ENCODE data around the gene UPF2.
"Not testable (repeated sequence)": the region's sequence is repeated elsewhere in the genome, so short reads cannot be mapped to it uniquely, and the experiment has no call there.

UPF2 gene

GRCh38 chr10:11901833-11902475 is 140.7 kb downstream of the UPF2 start:
- DNase-seq, result peak; percentile 24

- DNase-seq, result no peak
These were observed 141.2 kb downstream of the UPF2 start for GRCh38 chr10:11901454-11901832.

- DNase-seq, result no peak
These were observed 141.6 kb downstream of the UPF2 start for GRCh38 chr10:11901036-11901301.

GRCh38 chr10:11899067-11899876 is 143.3 kb downstream of the UPF2 start:
- no peak for DNase-seq

GRCh38 chr10:11898372-11899066 is 144.1 kb downstream of the UPF2 start:
- DNase-seq, result no peak

- DNase-seq, result no peak
These were observed 144.6 kb downstream of the UPF2 start for GRCh38 chr10:11898033-11898371.

- DNase-seq, result no peak
These were observed 145.9 kb downstream of the UPF2 start for GRCh38 chr10:11896549-11897200.

- DNase-seq, result no peak
These were observed 147.0 kb downstream of the UPF2 start for GRCh38 chr10:11895598-11895997.

- no peak for DNase-seq
These were observed 147.5 kb downstream of the UPF2 start for GRCh38 chr10:11895108-11895466.

- no peak for DNase-seq
These were observed 148.1 kb downstream of the UPF2 start for GRCh38 chr10:11894381-11895107.

GRCh38 chr10:11893749-11894278 is 148.8 kb downstream of the UPF2 start:
- DNase-seq, result no peak

GRCh38 chr10:11891776-11892486 is 150.7 kb downstream of the UPF2 start:
- no peak for DNase-seq

- not testable (repeated sequence) for DNase-seq
These were observed 153.3 kb downstream of the UPF2 start for GRCh38 chr10:11889263-11889662.

- no peak for DNase-seq
These were observed 155.0 kb downstream of the UPF2 start for GRCh38 chr10:11887381-11888227.

- no peak for DNase-seq
These were observed 155.8 kb downstream of the UPF2 start for GRCh38 chr10:11886851-11887250.

GRCh38 chr10:11886138-11886474 is 156.5 kb downstream of the UPF2 start:
- no peak for DNase-seq

GRCh38 chr10:11885437-11886137 is 157.0 kb downstream of the UPF2 start:
- no peak for DNase-seq

GRCh38 chr10:11884706-11885423 is 157.7 kb downstream of the UPF2 start:
- no peak for DNase-seq

GRCh38 chr10:11882646-11883375 is 159.8 kb downstream of the UPF2 start:
- DNase-seq, result no peak
